ENCODE data around the gene MPZL2. TPM values are rescaled to one million over a fixed set of nuclear protein-coding genes. Genes with fewer than 3 reads are reported as not detected.

Gene MPZL2
- total and polyA plus RNA-seq, 2 donors from 2014 or later = 16.8 to 111 TPM

GRCh38 chr11:118226781-118227180 is 37.3 kb downstream of the MPZL2 start:
- intact Hi-C loops (cut with DNase I) = no loop called here
- no peak overlapping the region for H3K27ac ChIP-seq (ENCODE audit: low read depth in 2 of 2, low read length in 2 of 2)
- no peaks in the 10 kb centered on the region for H3K4me1 ChIP-seq (ENCODE audit: control insufficient read depth in 2 of 3, insufficient read depth in 2 of 3, low read depth in 1 of 3, low read length in 3 of 3)
- no peak overlapping the region for H3K4me3 ChIP-seq (ENCODE audit: low read length in 3 of 3)
- TF ChIP-seq CTCF (IDR thresholded peaks at IDR 0.05; ENCODE audit: borderline replicate concordance, extremely low read depth, insufficient read depth) = no peak
- FAIRE-seq (no peak), DNase-seq (no peak)
- H3K9me3 ChIP-seq (ENCODE audit: control insufficient read depth in 2 of 3, insufficient read depth in 1 of 3, low read length in 3 of 3) = no peaks in the 10 kb centered on the region
- H3K9ac ChIP-seq (ENCODE audit: low read length in 3 of 3) = no peak overlapping the region
- peaks cover 0 to 11% (median 0%) of the 10 kb centered on the region in 3 donors for H3K36me3 ChIP-seq (ENCODE audit: control insufficient read depth in 2 of 3, insufficient read depth in 3 of 3, low read length in 3 of 3)
- H3K27me3 ChIP-seq (ENCODE audit: control insufficient read depth, insufficient read depth, low read length) = no peaks in the 10 kb centered on the region

- DNase-seq (peak in 1 of 5 donors; percentile 48), FAIRE-seq (no peak)
- Histone ChIP-seq H3K27ac (ENCODE audit: low read depth in 2 of 2, low read length in 2 of 2) (no peak overlapping the region), H3K4me3 (ENCODE audit: low read length in 3 of 3) (no peak overlapping the region), H3K9me3 (ENCODE audit: control insufficient read depth in 2 of 3, insufficient read depth in 1 of 3, low read length in 3 of 3) (no peaks in the 10 kb centered on the region), H3K27me3 (ENCODE audit: control insufficient read depth, insufficient read depth, low read length) (no peaks in the 10 kb centered on the region), H3K36me3 (ENCODE audit: control insufficient read depth in 2 of 3, insufficient read depth in 3 of 3, low read length in 3 of 3) (peaks cover 0 to 11% (median 0%) of the 10 kb centered on the region in 3 donors), H3K9ac (ENCODE audit: low read length in 3 of 3) (no peak overlapping the region), H3K4me1 (ENCODE audit: control insufficient read depth in 2 of 3, insufficient read depth in 2 of 3, low read depth in 1 of 3, low read length in 3 of 3) (no peaks in the 10 kb centered on the region)
- intact Hi-C loops (cut with DNase I) = no loop called here
- no peak for TF ChIP-seq CTCF (IDR thresholded peaks at IDR 0.05; ENCODE audit: borderline replicate concordance, extremely low read depth, insufficient read depth)
Measured at GRCh38 chr11:118226296-118226695, 37.8 kb downstream of the MPZL2 start.

- no peak within 1 kb of the TSS for H3K4me3 ChIP-seq (ENCODE audit: low read length in 3 of 3)
Measured at GRCh38 chr11:118224511-118225188, 39.4 kb downstream of the MPZL2 start, which contains the start of gene JAML. TSS of gene JAML (minus strand) at chr11:118225011. CDS start at chr11:118214866, 10,145 bp downstream.

More at GRCh38 chr11:118224511-118225188, 39.4 kb downstream of the MPZL2 start, which contains the start of gene JAML:
- no peak for TF ChIP-seq CTCF (IDR thresholded peaks at IDR 0.05; ENCODE audit: borderline replicate concordance, extremely low read depth, insufficient read depth)
- intact Hi-C loops (cut with DNase I) = no loop called here
- Histone ChIP-seq H3K4me1 (ENCODE audit: control insufficient read depth in 2 of 3, insufficient read depth in 2 of 3, low read depth in 1 of 3, low read length in 3 of 3) (no peaks in the 10 kb centered on the region), H3K9ac (ENCODE audit: low read length in 3 of 3) (no peak within 1 kb of the TSS), H3K27ac (ENCODE audit: low read depth in 2 of 2, low read length in 2 of 2) (no peak within 1 kb of the TSS), H3K9me3 (ENCODE audit: control insufficient read depth in 2 of 3, insufficient read depth in 1 of 3, low read length in 3 of 3) (no peaks in the 10 kb centered on the region), H3K36me3 (ENCODE audit: control insufficient read depth in 2 of 3, insufficient read depth in 3 of 3, low read length in 3 of 3) (peaks cover 0 to 11% (median 0%) of the 10 kb centered on the region in 3 donors), H3K27me3 (ENCODE audit: control insufficient read depth, insufficient read depth, low read length) (no peaks in the 10 kb centered on the region)
- no peak for DNase-seq
- no peak for FAIRE-seq

Data from kidney (tissue), 14 donors.